HL-60 (cell line): ENCODE results near the gene ABL1.

ENCODE experiments used
- DNase-seq, 2 experiments: peaks; one replicate each; pipeline ENCODE4 v3.0.0-alpha.2; 2010 to 2020; ENCODE audit warnings: low read depth in 1 of 2, low spot score in 1 of 2
- H3K27ac ChIP-seq: fragments of 250-450 bp; sonication (Bioruptor Pico); replicated peaks from 2 replicates; pipeline ENCODE4 v1.5.1; 2020; ENCODE audit warnings: mild to moderate bottlenecking, moderate library complexity
- H3K27me3 ChIP-seq: fragments of 250-450 bp; sonication (Bioruptor Pico); 2 replicates; pipeline ENCODE4 v1.5.1; 2021; ENCODE audit warnings: mild to moderate bottlenecking, moderate library complexity; ENCODE audit not compliant: insufficient read depth, poor library complexity, severe bottlenecking
- H3K4me3 ChIP-seq: replicated peaks from 2 replicates; pipeline ENCODE4 v1.5.1; 2011; ENCODE audit warnings: mild to moderate bottlenecking, control low read depth, low read length; ENCODE audit not compliant: insufficient read depth
- GABPA ChIP-seq: IDR thresholded peaks from 2 replicates; pipeline ENCODE4 v1.6.1; 2012; ENCODE audit warnings: low read depth
- POLR2AphosphoS5 ChIP-seq: IDR thresholded peaks from 2 replicates; pipeline ENCODE4 v1.6.1; 2012; ENCODE audit warnings: low read depth
- REST ChIP-seq: IDR thresholded peaks from 2 replicates; pipeline ENCODE4 v1.6.1; 2012; ENCODE audit warnings: low read depth; ENCODE audit not compliant: insufficient replicate concordance
- SPI1 ChIP-seq: IDR thresholded peaks from 2 replicates; pipeline ENCODE4 v1.6.1; 2012; ENCODE audit warnings: low read depth, mild to moderate bottlenecking, borderline replicate concordance
- TF ChIP-seq, protein P1 (sequence below): IDR thresholded peaks from one replicate; pipeline ENCODE4 v1.5.1; 2011; ENCODE audit warnings: low read length, control low read depth, inconsistent platforms; ENCODE audit not compliant: insufficient read depth

The ABL1 gene

DNA sequence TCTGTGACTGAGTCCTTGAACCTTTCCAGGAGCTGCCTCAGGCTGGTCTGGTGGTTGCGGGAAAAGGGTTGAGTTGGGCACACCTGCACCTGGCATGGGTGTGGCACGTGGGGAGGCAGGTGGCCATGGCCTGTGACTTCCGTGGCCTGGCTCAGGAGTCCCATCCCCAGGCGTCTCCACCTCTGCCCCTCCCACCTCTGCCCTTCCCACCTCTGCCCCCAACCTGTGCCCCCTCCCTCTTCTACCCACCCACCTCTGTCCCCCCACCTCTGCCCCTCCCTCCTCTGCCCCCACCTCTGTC is 63.4 kb downstream of the ABL1 start:
- no peak for DNase-seq
- Histone ChIP-seq H3K27ac (no peak overlapping the region), H3K4me3 (no peak overlapping the region), H3K27me3 (no peaks in the 10 kb centered on the region)
- TF ChIP-seq SPI1 (no peak), POLR2AphosphoS5 (no peak), GABPA (no peak)
- TF ChIP-seq, protein P1, sequence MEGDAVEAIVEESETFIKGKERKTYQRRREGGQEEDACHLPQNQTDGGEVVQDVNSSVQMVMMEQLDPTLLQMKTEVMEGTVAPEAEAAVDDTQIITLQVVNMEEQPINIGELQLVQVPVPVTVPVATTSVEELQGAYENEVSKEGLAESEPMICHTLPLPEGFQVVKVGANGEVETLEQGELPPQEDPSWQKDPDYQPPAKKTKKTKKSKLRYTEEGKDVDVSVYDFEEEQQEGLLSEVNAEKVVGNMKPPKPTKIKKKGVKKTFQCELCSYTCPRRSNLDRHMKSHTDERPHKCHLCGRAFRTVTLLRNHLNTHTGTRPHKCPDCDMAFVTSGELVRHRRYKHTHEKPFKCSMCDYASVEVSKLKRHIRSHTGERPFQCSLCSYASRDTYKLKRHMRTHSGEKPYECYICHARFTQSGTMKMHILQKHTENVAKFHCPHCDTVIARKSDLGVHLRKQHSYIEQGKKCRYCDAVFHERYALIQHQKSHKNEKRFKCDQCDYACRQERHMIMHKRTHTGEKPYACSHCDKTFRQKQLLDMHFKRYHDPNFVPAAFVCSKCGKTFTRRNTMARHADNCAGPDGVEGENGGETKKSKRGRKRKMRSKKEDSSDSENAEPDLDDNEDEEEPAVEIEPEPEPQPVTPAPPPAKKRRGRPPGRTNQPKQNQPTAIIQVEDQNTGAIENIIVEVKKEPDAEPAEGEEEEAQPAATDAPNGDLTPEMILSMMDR = no peak

DNA sequence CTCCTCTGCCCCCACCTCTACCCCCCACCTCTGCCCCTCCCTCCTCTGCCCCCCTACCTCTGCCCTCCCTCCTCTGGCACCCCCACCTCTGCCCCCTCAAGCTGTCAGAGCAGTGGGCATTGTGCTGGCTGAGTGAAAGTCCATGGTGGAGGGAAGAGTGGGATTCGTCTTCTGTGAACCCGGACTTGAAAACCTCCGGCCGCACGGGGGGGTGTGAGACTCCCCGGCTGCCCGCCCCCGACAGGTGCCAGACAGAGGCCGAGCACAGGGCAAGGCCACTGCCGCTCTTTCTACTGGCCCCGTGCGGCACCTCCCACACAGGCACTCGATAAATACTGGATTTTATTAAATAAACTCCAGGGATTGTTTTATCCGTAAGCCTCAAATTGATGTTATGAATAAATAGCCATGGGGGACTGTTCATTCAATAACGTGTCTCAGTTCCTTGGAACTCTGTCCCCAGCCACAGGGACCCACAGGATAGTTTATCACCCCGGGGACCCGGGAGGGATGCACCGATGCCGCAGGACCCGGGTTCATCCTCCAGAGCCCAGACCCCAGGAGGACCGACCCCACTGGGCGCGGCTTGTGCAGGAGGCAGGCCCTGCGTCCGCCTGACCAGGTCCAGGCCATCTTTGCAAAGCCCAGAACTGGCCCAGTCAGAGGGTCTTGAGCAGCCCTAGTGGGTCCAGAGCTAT is 64.1 kb downstream of the ABL1 start:
- no peaks in the 10 kb centered on the region for H3K27me3 ChIP-seq
- no peak overlapping the region for H3K27ac ChIP-seq
- no peak overlapping the region for H3K4me3 ChIP-seq
- no peak for DNase-seq
- TF ChIP-seq, protein P1 = no peak
- TF ChIP-seq GABPA = no peak
- no peak for TF ChIP-seq SPI1
- no peak for TF ChIP-seq POLR2AphosphoS5
- no peak for TF ChIP-seq REST

DNA sequence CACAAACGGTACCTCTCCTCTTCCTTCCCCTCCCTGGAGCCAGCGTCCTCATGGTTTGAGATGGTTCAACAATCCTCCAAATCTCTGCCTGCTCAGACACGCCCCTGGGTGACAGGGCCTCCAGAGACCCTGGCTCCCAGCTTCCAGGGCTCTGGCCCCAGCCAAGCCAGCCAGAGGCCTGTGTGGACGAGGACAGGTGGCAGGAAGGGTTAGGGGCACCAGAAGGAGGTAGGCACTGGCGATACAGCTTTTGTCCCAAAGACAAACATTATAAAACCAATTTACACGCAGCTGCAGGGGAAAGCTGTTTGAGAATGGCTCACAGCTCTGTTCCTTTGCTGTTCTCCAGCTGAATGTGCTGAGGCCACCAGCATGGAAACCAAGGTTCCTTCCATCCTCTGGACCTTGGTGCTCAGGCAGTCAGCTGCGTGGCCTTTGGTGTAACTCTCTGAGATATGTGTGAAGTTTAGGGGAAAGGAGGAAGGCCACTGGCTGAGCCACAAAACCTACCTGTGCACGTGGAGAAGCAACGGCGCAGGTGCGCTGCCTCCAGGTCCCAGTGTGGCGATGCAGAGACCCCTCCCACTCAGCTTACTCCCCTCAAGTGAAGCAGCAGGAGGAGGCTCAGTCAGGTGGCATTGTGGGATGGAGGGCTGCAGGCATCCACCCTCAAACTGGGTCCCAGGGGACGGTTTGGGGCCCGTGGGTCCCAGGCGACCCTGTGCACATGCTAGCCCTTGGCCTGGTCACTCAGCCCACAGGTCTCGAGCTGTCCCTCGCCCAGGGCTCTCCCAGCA is 65.8 kb downstream of the ABL1 start:
- TF ChIP-seq REST = no peak
- TF ChIP-seq SPI1 = no peak
- TF ChIP-seq GABPA = no peak
- TF ChIP-seq, protein P1 = no peak
- TF ChIP-seq POLR2AphosphoS5 = no peak
- Histone ChIP-seq H3K27ac (no peak overlapping the region), H3K27me3 (no peaks in the 10 kb centered on the region), H3K4me3 (no peak overlapping the region)
- DNase-seq = no peak
